ENCODE results near the gene SRL. TPM values are rescaled to one million over a fixed set of nuclear protein-coding genes. Genes with fewer than 3 reads are reported as not detected.

Gene SRL
- total and polyA plus RNA-seq, 2 donors (not counting 1 experiment from before 2014, with no cell fraction given) = not detected

GRCh38 chr16:4190086-4190485 lies 51.8 kb downstream of the SRL start:
- Histone ChIP-seq H3K79me2 (ENCODE audit: control insufficient read depth, insufficient read depth, low read length) (no peaks in the 10 kb centered on the region), H3K36me3 (replicated peaks in 1 of 2; ENCODE audit: control extremely low read depth in 1 of 2, control insufficient read depth in 1 of 2, extremely low read depth in 1 of 2, insufficient read depth in 2 of 2, low read length in 1 of 2) (no peaks in the 10 kb centered on the region), H4K20me1 (ENCODE audit: control insufficient read depth, insufficient read depth, low read length, poor library complexity, severe bottlenecking) (no peaks in the 10 kb centered on the region), H3K27ac (ENCODE audit: low read length in 2 of 2) (no peak overlapping the region), H3K9ac (ENCODE audit: low read length) (no peak overlapping the region), H3K27me3 (replicated peaks in 1 of 4; ENCODE audit: control extremely low read depth in 1 of 4, control insufficient read depth in 3 of 4, insufficient read depth in 4 of 4, low read length in 3 of 4) (peaks cover 0 to 6% (median 0%) of the 10 kb centered on the region in 4 experiments), H3K9me3 (ENCODE audit: control extremely low read depth in 1 of 3, control insufficient read depth in 2 of 3, insufficient read depth in 1 of 3, low read length in 2 of 3) (no peaks in the 10 kb centered on the region), H3K4me2 (replicated peaks; ENCODE audit: low read depth, low read length, poor library complexity, severe bottlenecking) (no peak overlapping the region), H3K4me3 (ENCODE audit: control extremely low read depth in 1 of 5, extremely low read depth in 1 of 5, insufficient read depth in 1 of 5, low read depth in 2 of 5, low read length in 4 of 5) (no peak overlapping the region), H2AFZ (ENCODE audit: insufficient read depth, low read depth, low read length, poor library complexity, severe bottlenecking) (no peak overlapping the region), H3K4me1 (ENCODE audit: control insufficient read depth in 2 of 2, insufficient read depth in 2 of 2, low read length in 2 of 2) (no peaks in the 10 kb centered on the region)
- no peaks in the 10 kb centered on the region for H3K9me3 Mint-ChIP-seq (ENCODE audit: insufficient read depth)
- DNase-seq (no peak), ATAC-seq (ENCODE audit: low read depth) (no peak)
- intact Hi-C loops (cut with micrococcal nuclease) = no loop called here
- H3K4me3 Mint-ChIP-seq = no peak overlapping the region
- ChIA-PET CTCF (no interaction called here), POLR2A (no interaction called here)
- H3K27ac Mint-ChIP-seq = no peak overlapping the region
- peaks cover 13% of the 10 kb centered on the region for H3K27me3 Mint-ChIP-seq
- whole genome bisulfite sequencing (ENCODE audit: insufficient coverage) = 82% methylated on average over 9 of the region's 9 CpGs
- TF ChIP-seq CTCF (IDR thresholded peaks at IDR 0.05) (no peak), EZH2 (IDR thresholded peaks at IDR 0.05; ENCODE audit: borderline replicate concordance, insufficient read depth, low read depth, low read length, poor library complexity, severe bottlenecking) (no peak)
- H3K4me1 Mint-ChIP-seq = no peaks in the 10 kb centered on the region

DNA sequence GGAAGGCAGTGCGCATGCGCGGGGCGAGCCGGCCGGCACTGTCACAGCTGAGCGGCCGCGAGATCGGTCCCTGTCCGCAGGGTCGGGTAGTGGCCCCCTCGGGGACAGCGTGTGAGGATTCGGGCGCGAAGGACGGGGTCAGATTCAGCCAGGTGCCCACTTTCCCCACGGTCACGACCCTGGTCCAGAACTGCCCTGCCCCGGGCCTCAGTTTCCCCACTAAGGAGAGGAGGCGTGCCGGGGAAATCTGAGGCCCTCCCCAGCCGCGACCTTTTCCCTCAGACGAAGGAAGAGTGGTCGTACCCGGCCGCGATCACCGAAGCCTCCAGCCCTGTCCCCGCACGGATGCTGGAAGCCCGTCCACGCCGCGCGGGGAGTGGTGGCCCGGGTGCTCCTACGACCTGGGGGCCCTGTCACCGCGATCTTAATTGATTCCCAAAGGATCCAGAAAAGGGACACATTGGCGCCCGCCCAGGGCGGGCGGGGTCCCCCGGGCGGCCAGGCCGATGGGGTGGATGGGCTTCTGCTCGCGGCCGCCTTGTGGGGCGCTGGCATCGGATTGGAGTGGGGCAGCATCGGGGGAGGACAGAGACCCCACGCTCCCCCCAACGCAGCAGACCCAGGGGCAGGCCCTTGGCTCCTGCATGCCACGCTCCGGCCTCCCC lies 57.7 kb downstream of the SRL start:
- no peak overlapping the region for H3K27ac ChIP-seq (ENCODE audit: low read length in 2 of 2)
- CTCF ChIA-PET = interaction anchor here (0.6 to 1.3 kb wide), 2 partner anchors 67 to 70 kb away, joined by 3 to 4 read pairs; no protein-coding TSS in a partner anchor
- ATAC-seq (ENCODE audit: low read depth) = no peak

More for the DNA sequence above, 57.7 kb downstream of the SRL start:
- no peak overlapping the region for H3K27ac Mint-ChIP-seq
- Histone ChIP-seq H4K20me1 (ENCODE audit: control insufficient read depth, insufficient read depth, low read length, poor library complexity, severe bottlenecking) (no peaks in the 10 kb centered on the region), H2AFZ (ENCODE audit: insufficient read depth, low read depth, low read length, poor library complexity, severe bottlenecking) (peak overlapping the region; percentile 82), H3K36me3 (replicated peaks in 1 of 2; ENCODE audit: control extremely low read depth in 1 of 2, control insufficient read depth in 1 of 2, extremely low read depth in 1 of 2, insufficient read depth in 2 of 2, low read length in 1 of 2) (no peaks in the 10 kb centered on the region), H3K4me3 (ENCODE audit: control extremely low read depth in 1 of 5, extremely low read depth in 1 of 5, insufficient read depth in 1 of 5, low read depth in 2 of 5, low read length in 4 of 5) (peak overlapping the region in 4 of 5 experiments; percentile 54 to 78 (median 70)), H3K4me2 (replicated peaks; ENCODE audit: low read depth, low read length, poor library complexity, severe bottlenecking) (peak overlapping the region; percentile 88), H3K9ac (ENCODE audit: low read length) (peak overlapping the region; percentile 68), H3K9me3 (ENCODE audit: control extremely low read depth in 1 of 3, control insufficient read depth in 2 of 3, insufficient read depth in 1 of 3, low read length in 2 of 3) (peaks cover 0 to 3% (median 0%) of the 10 kb centered on the region in 3 donors), H3K79me2 (ENCODE audit: control insufficient read depth, insufficient read depth, low read length) (no peaks in the 10 kb centered on the region), H3K27me3 (replicated peaks in 1 of 4; ENCODE audit: control extremely low read depth in 1 of 4, control insufficient read depth in 3 of 4, insufficient read depth in 4 of 4, low read length in 3 of 4) (no peaks in the 10 kb centered on the region), H3K4me1 (ENCODE audit: control insufficient read depth in 2 of 2, insufficient read depth in 2 of 2, low read length in 2 of 2) (peaks cover 4 to 15% of the 10 kb centered on the region in 2 donors)
- DNase-seq = no peak
- intact Hi-C loops (cut with micrococcal nuclease) = no loop called here
- H3K9me3 Mint-ChIP-seq (ENCODE audit: insufficient read depth) = no peaks in the 10 kb centered on the region
- H3K27me3 Mint-ChIP-seq = peaks cover 15% of the 10 kb centered on the region
- POLR2A ChIA-PET = interaction anchor here (0.5 to 0.6 kb wide), 2 partner anchors 432 to 478 kb away, joined by 3 to 4 read pairs; no protein-coding TSS in a partner anchor
- H3K4me1 Mint-ChIP-seq = peaks cover 8% of the 10 kb centered on the region
- peak overlapping the region; percentile 86 for H3K4me3 Mint-ChIP-seq
- WGBS (ENCODE audit: insufficient coverage) = 26% methylated on average over 59 of the region's 59 CpGs
- TF ChIP-seq EZH2 (IDR thresholded peaks at IDR 0.05; ENCODE audit: borderline replicate concordance, insufficient read depth, low read depth, low read length, poor library complexity, severe bottlenecking) (no peak), CTCF (IDR thresholded peaks at IDR 0.05) (no peak)
